CD4-positive, alpha-beta T cell treated with Interleukin-6 at 100 ng/mL for 8 hours (primary cell): Measurements from ENCODE around the gene TRIM29.

Experiments
- DNase-seq: peaks from one replicate; pipeline ENCODE4 v3.0.0-alpha.2; 2020; ENCODE audit warnings: mixed read lengths, low spot score

TRIM29 gene

GRCh38 chr11:120139316-120140069, 1.6 kb upstream of the TRIM29 start:
- DNase-seq = no peak

- no peak for DNase-seq
Measured at GRCh38 chr11:120137187-120137610, 714 bp downstream of the TRIM29 start.

GRCh38 chr11:120136356-120136755, 1.6 kb downstream of the TRIM29 start:
- DNase-seq = no peak

GRCh38 chr11:120135838-120136237, 2.1 kb downstream of the TRIM29 start:
- DNase-seq = no peak

DNA sequence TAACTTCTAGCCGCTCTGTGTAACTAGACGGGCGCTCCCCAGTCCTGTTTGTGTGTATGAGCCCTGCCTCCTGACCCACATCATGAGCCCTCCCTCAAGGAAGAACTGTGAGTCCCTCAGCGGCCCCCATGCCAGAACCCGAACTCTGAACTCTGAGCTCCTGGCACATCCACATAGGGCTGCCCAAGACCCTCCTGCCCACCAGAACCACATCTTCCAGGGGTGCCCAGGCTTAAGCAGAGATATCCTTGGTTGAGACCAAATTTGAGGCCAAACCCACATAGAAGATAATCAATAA, 3.0 kb downstream of the TRIM29 start:
- DNase-seq = no peak

DNA sequence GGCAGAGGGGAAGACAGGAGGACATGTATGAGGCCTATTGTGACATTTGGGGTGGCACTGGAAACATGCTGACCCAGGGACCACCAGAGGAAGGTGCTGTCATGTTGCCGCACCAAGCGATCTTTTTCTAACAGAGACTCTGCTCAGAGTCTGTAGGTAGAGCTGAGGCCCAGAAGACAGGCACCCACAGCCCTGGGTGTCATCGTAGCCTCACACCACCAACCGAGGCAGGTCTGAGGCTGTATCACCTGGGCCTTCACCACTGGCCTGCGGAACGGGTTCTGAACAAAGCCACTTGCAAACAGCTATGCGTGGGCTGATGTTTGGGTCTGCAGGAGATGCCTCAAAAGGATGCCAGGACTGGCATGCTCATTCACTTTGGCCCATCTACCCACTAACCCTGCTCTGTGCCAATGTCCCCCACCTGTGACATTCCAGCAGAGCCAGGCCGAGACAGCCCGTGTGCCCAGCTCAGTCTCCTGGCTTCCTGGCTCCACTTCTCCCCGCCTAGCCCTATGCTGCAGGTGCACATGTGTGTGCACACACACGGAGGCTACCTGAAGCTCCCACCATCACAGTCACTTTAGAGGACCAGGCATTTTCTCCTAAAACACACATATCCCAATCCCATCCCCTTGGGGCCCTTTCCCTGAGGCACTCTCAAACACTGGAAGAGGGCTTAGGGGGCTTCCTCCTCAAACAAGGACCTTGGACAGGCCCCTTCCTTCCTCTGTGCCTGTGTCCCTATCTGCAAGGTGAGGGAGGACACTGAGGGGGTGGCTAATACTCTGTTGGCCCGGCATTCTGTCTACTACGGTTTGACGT, 3.6 kb downstream of the TRIM29 start:
- DNase-seq = no peak

DNA sequence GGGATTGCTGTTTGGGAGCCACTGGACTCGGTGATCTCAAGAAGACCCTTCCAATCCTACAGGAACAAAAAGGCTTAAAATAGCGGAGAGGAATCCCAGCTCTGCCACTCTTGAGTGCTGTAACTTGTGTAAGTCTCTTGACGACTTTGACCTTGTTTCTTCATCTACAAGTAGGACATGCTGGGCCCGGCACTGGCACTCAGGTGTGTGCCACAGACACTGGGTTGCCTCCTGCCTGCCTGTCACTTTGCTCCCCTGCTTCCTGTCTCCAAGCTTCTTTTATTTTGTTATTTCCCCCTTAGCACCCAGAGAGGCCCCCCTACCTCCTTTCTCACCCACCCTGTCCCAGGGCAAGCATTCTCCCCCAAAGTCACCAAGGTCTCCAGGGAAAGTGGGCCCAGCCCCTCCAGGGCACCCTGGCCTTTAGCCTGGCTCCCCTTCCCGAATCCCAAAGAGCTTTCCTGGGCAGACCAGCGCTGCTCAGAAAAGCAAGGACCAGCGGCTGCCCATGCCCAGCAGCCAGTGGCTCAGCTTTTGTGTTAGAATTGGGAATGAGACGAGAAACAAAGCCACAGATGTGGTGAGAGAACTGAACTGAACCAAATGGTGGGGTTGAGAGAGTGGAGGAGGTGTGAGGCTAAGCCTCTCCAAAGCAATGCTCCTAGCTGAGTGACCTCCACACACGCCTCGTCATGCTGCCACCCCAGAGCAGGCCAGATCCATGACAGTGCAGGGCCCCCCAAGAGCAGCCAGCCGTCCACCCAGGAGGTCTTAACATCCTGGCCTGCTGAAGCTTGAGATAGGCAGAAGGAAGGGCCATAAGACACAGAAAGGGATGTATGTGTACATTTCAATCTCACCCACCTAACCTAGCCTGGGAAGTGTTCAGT, 4.5 kb downstream of the TRIM29 start:
- no peak for DNase-seq

DNA sequence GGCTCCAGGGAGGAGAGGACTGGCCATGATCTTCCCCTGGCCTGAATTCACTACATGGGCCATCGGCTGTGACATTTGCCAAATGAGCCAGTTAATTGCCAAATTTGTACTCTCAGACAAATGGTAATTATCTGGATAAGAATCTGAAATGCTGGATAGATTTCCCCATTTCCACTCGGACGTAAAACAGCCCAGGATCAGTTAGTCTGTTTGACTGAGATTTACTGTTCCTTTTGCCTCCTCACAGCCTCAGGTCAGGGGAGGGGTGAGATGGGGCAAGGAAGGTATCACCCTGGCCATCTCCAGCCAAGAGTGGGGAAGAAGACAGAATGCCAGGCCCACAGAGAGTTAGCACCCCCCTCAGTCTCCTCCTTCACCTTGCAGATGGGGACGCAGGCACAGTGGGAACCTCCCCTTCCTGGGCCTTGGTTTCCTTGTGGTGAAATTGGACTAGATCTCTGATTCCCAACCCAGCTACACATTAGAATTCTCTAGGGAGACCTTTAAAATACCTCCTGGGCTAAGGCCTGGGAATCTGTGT, 5.2 kb downstream of the TRIM29 start:
- DNase-seq = no peak

DNA sequence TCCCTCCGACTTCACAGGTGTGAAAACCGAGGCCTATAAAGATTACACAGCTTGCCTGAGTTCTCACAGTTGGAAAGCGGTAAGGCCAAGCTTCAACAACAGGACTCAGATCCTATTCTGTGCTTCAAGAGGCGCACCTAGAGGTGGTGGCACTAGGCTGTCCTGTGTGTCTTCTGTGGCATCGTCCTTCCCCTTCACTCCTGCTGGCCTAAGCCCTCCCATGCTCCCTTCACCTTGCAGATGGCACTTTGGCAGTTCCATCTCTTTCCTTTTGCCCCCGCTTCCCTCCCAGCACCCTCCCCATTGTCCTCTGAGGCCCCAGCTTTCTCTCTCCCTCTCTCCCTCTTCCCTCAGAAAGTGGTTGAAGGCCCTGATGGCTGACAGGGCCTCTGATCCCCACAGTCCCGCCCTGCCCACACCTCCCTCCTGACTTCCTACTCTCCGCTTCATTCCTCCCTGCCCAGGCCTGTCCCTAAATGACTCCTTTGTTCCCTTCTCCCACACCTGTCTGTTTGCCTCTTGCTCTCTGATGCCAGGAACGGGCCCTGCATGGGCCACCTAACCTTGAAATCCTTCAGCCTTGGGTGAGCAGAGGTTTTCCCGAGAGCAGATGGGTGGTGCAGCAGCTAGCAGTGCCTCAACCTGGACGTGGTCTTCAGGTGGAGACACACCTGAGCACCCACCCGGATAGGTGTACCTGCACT, 5.8 kb downstream of the TRIM29 start:
- no peak for DNase-seq

GRCh38 chr11:120130991-120131760, 6.7 kb downstream of the TRIM29 start:
- no peak for DNase-seq

DNA sequence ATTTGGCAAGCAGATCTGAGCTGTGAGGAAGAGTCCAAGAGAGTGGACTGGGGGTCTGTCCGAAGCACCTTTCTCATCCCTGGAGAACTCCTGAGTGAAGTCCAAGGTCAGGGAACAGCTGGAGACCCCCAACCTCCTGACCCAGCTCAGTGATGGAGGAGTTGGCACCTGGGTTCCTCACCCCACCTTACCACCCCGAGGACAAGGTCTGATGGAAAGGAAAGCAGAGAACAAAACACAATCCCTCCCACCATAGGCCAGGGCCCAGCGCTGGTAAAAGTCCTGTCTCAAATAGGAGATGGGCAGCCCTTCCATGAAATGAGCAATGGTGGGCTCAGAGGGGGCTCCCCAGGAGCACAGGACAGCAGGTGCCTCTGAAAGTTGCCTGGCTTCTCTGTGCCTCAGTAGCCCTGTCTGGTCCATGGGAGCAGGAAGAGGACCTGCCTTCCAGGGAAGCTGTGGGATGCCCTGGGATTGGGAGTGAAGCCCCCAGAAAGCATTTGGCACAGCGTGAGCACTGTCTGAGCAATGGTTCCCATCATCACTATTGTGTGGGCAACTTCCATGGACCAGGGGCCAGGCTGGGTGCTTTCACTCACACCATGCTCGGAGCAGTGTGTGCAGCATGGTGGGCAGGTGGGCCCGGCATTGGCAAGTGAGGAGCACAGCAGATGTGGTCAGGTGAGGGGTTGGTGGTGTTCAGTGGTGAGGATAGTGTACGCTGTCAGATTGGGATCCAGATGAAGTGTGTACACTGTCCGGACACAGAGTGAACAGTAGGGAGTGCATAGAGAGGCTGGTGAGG, 7.5 kb downstream of the TRIM29 start:
- DNase-seq = no peak

- DNase-seq = no peak
Measured at GRCh38 chr11:120129570-120129969, 8.3 kb downstream of the TRIM29 start.

DNA sequence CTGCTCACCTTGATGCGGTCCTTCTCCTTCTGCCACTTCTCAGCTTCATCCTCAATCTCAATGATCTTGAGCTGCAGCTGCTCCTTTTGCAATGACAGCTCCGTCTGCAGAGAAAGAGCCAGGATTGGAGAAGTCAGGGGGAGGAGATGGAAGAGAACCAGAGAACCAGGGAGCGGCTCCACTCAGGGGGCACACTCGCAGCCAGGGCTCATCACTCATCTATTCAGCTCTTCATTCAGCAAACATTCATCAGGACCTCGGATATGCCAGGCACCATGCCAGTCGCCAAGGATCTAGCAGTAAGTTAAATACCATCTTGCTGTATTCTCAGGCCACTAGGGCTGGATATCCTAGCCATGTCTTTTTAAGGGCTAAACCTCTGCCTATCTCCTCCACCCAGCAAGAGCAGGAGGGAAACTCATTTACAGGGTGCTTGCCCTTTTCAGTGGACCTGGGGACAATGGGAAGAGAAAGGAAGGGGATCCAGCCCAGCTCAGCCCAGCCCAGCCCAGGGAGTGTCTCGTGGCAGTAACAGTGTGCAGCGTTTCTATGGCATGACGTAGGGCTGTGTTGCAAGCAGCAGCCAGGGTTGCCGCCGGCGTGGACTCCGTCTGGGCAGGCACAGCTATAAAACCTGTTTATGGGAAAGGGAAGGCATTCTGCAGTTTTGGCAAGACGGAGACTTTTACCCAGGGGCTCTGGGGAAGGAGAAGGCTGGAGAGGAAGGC, 9.4 kb downstream of the TRIM29 start:
- DNase-seq = no peak

- DNase-seq = no peak
Measured at GRCh38 chr11:120127236-120127635, 10.7 kb downstream of the TRIM29 start.

- no peak for DNase-seq
Measured at GRCh38 chr11:120126620-120127019, 11.3 kb downstream of the TRIM29 start.

DNA sequence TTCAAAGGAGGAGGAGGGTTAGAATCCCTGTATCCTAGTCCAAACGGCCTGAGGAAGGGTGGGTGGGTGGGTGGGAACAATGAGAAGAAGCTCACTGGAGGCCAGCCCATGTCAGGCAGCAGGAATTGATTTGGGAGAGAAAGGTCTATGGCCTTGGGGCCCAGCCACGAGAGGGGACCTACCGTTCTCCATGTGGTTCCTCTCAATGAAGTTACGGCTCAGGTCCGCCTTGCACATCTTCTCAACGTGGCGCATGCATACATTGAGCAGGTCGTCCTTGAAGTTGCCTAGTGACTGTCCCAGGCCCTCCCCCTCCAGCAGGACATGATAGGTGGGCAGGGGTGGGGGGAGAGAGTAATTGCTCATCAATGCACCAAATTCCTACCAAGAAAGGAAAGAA, 12.4 kb downstream of the TRIM29 start:
- DNase-seq = no peak

DNA sequence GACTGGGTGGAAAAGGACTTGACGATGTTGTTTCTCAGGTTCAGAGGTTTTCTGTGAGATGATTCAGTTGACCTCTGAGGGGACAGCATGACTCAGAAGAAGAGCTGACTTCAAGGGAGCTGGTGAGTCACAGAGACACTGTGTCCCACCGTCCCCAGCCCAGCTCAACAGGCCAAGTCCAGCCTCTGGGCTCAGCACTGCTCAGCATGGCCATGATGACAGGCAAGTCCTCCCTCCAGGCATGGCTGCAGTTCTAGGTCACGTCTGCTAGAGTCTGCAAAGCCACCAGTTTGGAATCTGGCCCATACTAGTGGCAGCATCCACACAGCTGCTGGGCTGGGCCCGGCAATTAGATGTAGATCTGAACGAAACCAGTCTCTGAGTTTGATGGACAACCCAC, 12.9 kb downstream of the TRIM29 start:
- no peak for DNase-seq

DNA sequence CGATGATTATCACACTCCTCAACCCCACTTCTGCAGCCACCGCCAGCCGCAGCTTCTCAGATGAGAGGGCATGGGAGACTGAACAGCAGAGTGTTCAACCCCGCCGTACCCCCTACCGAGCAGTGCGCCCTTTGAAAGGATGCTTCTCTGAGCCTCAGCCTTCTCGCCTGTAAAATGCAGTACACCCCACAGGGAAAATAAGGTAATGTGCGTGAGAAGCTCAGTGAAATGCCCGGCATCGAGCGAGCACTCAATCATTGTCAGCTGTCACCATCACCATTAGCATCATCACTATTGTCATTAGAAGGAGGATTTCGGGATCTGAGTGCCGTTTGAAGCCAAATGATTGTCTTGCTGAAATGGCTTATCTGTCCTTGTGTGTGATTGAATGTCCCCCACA, 13.6 kb downstream of the TRIM29 start:
- DNase-seq = no peak

- no peak for DNase-seq
Measured at GRCh38 chr11:120123946-120124345, 14.0 kb downstream of the TRIM29 start.
